NCI-H69 (cell line): Measurements from ENCODE around the gene ZNF497.

Experiments
- DNase-seq: peaks from one replicate; lab custom pipeline; 2025; lab: John Stamatoyannopoulos, UW

ZNF497 gene

GRCh38 chr19:58367698-58368454, 5.3 kb upstream of the ZNF497 start:
- no peak for DNase-seq

DNA sequence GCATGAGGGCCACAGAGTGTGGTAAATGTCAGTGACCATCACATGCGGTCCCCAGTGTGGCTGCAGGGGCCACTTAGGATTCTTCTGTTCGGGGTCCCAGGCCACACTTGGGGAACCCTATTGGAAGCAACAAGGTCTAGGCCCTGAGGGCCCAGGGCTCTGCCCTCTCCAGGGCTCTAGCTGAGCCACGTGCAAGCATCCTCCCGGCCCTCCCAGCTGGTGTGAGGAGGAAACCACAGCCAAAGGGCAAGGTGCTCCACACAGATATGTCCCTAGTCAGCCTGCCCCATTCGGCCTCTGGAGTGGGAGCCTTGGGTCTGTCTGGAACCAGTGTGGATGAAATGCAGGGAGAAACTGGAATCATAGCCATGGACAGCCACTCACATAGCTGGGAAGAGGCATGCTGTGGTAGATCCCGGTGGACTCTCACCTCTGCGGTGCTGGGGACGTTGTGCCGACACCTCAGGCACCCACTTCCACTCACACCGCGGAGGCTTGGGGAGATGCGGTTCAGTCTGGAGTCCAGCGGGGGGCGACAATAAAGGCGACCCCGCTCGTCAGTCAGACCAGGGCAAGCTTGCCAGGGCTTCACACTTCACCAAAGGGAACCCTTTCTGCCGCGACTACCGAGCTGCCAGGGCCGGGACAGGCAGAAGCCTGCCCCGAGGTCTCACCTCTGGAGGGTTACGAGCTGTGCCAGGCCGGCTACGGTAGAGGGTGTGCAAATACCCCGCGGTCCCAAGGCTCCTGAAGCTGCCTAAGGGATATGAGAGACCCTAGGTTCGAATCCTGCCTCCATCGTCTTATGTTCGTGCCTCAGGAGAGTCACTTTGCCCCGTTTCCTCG, 4.3 kb upstream of the ZNF497 start:
- no peak for DNase-seq

- DNase-seq, result no peak
Measured at GRCh38 chr19:58364146-58364545, 1.6 kb upstream of the ZNF497 start.

DNA sequence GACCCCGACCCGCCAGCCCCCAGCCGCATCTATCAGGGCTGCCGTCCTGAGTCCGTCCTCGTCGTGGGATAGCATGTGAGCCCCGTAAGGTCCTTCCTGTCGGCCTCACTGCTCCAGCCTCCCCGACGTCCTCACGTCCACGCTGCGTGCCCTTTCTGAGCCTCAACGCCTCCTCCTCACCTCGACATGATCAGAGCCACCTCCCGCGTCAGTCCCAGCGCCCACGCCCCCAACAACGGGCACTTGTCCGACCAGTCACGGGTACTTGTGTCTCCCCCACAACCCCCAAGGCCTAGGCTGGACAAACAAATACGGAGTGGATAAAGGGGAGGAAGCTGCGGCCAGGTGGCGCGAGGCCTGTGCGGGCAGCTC, 665 bp downstream of the ZNF497 start:
- DNase-seq, result peak; percentile 75

GRCh38 chr19:58357481-58358145, 4.9 kb downstream of the ZNF497 start:
- DNase-seq, result no peak

- no peak for DNase-seq
Measured at GRCh38 chr19:58356766-58357480, 5.6 kb downstream of the ZNF497 start.

- DNase-seq, result no peak
Measured at GRCh38 chr19:58355908-58356765, 6.4 kb downstream of the ZNF497 start.

DNA sequence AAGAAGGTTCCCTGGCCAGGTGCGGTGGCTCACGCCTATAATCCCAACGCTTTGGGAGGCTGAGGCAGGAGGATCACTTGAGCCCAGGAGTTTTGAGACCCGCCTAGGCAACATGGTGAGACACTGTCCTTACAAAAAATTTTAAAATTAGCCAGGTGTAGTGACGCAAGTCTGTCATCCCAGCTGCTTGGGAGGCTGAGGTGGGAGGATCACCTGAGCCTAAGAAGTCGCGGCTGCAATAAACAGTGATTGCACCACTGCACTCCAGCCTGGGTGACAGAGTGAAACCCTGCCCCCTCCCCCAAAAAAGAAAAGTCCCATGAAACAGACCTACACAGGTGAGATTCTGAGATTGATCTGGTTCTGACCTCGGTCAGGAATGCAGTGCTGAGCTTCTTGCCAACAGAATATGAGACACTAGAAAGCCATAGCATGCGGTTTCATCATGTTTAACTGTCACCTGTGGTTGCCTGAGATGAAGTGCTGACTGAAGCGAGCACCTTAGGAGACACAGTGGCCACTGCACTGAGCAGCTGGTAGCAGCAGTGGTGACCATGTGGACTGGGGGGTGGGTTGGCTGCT, 7.2 kb downstream of the ZNF497 start:
- no peak for DNase-seq

GRCh38 chr19:58354478-58355030, 8.0 kb downstream of the ZNF497 start:
- no peak for DNase-seq

GRCh38 chr19:58353717-58354477, 8.7 kb downstream of the ZNF497 start:
- DNase-seq, result no peak

DNA sequence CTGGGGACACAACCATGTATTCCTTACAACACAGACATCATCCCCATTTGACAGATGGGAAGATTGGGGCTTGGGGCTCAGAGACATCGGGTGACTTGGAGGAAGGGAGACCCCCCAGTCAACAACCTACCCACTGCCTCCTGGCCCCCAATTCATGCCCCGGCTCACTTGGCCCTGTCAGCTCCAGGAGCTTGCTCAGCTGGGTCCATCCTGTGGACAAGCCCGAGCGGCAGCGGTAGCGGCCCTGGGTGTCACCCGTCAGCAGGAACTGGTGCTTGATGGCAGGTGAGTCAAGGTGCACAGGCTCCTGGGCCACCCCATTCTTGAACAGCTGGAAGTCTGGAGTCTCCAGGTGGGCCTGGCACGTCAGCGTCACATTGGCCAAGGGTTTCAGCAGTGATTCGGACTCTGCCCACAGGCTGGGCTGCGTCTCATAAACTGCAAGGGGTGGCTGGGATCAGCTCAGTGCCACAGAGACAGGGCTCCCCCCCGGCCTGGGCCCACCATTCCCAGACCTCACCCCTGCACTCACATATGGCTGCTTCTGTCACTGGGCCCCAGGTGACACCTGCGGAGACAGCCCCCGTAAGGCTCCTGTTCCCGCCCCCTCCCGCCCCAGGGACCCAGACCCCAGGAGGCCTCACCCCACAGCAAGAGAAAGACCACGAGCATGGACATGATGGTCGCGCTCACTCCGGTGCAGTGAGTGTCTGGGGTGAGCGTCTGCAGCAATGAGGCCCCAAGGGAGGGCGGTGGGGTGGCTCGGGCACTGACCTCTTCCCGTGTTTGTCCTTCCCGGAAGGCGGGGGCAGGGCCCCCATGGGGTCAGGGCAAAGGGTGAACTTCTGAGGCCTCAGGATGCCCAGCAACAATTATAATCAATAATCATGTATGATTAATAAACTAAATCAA, 9.5 kb downstream of the ZNF497 start, which contains the start of gene A1BG:
TSS of gene A1BG (minus strand) at position 733 of the 912 bp plus-strand sequence. CDS start at position 678, 55 bp downstream.
- no peak for DNase-seq

- DNase-seq, result no peak
Measured at GRCh38 chr19:58351990-58352755, 10.4 kb downstream of the ZNF497 start.

- DNase-seq, result no peak
Measured at GRCh38 chr19:58351558-58351878, 11.0 kb downstream of the ZNF497 start.

GRCh38 chr19:58350871-58351557, 11.5 kb downstream of the ZNF497 start:
- no peak for DNase-seq

GRCh38 chr19:58350001-58350861, 12.3 kb downstream of the ZNF497 start:
- no peak for DNase-seq

DNA sequence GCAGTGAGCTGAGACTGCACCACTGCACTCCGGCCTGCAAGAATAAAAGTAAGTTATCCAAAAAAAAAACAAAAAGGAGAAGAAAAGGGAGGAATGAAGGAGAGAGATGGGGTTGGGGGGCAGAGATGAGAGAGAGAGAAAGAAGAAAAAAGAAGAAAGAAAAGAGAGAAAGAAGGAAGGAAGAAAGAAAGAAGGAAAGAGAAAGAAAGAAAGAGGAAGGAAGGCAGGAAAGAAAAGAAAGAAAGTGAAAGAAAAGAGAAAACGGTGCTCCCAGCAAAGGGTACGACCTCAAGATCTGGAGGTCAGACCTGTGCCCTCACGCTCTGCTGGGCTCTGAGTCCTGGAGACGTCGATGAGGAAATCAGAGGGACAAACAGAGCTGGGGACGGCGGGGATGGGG, 13.0 kb downstream of the ZNF497 start:
- DNase-seq, result no peak
